Fibroblast of skin of left quadriceps (primary cell): Measurements from ENCODE around the gene LHFPL2.

Experiments
- DNase-seq, 2 experiments: peaks; one replicate each; pipeline ENCODE4 v3.0.0-alpha.2; 2013; ENCODE audit warnings: low read depth in 2 of 2

Gene LHFPL2

GRCh38 chr5:78640662-78641474, 7.7 kb downstream of the LHFPL2 start:
- no peak for DNase-seq

- DNase-seq = no peak
These were observed 8.8 kb downstream of the LHFPL2 start for GRCh38 chr5:78639791-78640190.

DNA sequence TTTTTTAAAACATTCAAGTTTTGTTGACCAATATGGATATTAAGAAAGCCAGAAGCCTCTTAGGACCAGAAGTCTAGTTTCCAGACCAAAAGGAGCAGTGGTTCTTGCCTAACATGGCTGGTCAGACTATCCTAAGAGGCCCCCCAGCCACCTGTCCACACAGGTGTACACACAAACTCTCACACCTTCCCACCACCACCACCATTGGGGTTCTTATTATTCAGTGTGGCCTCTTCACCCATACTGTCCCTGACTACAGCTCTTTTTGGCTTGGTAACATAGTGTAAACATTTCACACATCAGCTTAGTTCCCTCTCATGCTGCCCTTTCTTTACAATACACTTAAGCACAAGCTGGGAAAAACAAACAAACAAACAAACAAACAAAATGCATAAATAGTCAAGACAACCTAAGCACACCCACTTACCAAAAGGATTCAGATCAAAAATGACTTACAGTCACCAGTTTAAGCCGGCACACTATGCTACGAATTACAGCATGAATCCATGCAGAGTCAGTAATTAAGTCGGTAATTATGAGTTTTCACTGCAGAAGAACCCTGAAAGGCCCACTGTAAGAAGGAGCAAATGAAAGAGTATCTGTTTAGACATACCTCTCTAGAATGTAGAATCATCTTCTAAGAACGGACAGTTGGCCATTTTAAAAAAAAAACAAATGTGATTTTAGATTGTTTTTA, 9.5 kb downstream of the LHFPL2 start:
- DNase-seq = no peak

DNA sequence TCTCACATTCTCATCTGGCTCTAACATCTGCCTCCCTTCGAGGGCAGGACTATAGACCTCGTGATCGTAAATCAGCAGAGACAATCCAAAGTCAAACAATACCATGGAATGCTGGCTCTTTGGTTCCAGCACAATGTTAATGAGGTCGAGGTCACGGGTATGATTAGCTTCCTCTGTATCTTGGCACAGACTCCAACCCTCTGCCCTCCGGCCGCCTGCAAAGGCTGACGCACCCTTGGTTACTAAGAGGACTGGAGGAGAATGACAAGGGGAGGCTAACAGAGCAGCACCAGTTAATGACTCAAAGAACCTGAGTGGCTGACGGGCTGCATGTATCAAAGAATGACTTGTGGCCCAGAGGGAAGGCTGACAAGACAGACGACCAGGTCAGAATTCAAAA, 10.1 kb downstream of the LHFPL2 start:
- DNase-seq = no peak

- no peak for DNase-seq
These were observed 11.1 kb downstream of the LHFPL2 start for GRCh38 chr5:78637468-78637867.

DNA sequence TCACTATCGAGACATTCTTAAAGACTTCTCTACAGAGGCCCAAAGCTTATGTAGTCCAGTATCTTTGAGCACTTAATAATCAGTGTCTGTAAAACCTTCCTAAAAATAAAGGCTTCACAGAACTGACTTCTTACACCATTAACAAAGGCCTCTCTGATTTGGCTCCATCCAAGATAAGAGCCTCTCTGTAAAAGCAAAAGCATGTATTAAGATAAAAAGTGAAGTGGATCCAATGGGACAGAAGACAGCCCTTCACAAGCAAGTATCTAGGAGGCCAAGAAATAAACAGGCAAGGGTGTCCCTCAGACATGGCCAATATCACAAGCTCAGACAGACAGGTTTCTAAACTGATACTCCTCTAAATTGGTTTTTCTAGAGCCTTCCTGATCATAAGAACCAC, 11.9 kb downstream of the LHFPL2 start:
- DNase-seq = no peak

- no peak for DNase-seq
These were observed 13.9 kb downstream of the LHFPL2 start for GRCh38 chr5:78634634-78635033.

DNA sequence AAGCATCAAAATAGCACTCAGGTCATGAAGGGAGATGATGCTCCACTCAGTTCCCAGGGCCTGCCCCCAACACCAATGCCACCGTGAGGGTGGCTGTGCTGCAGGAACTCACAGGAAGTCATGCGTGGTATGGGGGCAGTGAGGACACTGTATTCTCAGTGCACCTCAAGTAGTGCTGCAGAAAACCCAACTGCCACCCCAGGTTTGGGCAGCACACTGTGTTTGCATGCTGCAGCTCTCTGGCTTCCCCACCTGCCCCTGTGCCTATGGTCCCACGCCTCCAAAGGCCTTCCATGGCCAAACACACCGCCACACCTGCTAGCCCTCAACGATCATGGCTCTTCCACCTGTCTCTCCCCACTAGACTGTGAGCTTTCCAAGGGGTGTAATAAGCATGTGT, 14.3 kb downstream of the LHFPL2 start:
- DNase-seq = no peak

GRCh38 chr5:78633700-78634099, 14.9 kb downstream of the LHFPL2 start:
- no peak for DNase-seq

DNA sequence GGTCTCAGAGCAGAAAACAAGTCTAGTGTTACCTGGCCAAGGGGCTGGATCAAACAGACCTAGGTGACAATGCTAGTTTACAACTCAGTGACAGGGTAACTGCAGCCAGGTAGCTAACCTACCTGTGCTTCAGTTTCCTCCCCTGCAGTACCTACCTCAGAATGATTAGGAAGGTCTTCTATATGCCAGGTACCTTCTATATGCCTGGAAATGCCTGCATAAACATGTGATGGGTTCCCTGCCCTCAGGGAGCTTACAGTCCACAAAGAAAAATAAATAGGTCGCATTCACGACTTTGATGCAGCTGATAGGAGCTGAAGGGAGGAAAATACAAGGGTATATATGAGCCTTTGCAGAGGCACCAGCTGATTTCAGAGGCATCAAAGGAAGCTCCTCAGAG, 16.1 kb downstream of the LHFPL2 start:
- no peak for DNase-seq

DNA sequence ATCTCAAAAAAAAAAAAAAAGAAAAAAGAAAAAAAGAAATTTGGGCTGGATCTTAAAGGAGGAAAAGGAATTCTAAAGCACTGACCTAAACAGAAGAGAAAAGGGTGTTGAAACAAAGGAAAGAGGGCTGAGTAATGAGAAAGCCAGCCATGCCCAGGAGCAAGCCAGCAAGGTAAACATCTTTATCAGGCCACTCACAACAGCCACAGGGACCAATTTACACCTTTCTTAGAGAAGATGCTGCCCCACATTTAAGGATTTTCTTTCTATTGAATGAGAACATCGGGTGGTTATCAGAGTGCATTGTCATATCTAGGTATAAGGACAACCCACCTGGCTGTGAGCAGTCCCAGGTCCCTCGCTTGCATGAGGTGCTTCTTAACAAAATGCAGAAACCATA, 16.6 kb downstream of the LHFPL2 start:
- no peak for DNase-seq

- DNase-seq = no peak
These were observed 18.5 kb downstream of the LHFPL2 start for GRCh38 chr5:78630047-78630446.

- no peak for DNase-seq
These were observed 18.9 kb downstream of the LHFPL2 start for GRCh38 chr5:78629624-78630023.

DNA sequence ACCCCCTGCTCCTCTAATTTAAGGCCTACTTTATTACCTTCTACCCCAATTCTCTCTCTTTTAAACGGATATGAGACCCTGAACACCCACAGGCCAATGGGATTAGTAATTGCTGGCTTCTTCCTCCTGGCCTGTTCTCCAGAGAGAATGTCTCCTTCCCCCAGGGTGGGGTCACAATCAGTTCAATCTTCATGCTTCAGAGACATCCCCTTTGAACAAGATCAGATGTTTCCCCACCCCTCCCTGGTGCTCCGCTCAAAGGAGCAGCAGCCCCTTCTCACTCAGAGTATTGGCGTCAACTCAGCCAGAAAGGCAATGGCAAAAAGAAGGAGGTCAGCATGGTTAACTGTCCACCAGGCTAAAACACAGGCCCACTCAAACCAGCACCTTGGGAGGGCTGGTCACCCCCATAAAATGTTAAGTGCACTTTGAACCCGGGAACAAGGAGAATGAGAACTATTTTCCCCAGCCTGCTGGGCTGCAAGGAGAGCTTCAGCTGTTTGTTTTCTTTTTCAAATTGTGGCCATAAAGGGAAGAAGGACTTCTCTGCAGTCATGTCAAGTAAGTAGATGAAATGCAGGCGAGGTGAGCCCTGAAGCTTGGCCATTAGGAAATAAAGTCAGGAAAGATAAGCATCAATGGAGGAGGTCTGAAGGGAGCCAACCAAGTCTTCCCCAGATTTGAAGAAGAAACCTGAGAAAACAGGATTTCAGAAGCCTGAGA, 20.1 kb downstream of the LHFPL2 start:
- no peak for DNase-seq

- no peak for DNase-seq
These were observed 20.8 kb downstream of the LHFPL2 start for GRCh38 chr5:78627766-78628165.

- DNase-seq = no peak
These were observed 21.4 kb downstream of the LHFPL2 start for GRCh38 chr5:78627175-78627574.

DNA sequence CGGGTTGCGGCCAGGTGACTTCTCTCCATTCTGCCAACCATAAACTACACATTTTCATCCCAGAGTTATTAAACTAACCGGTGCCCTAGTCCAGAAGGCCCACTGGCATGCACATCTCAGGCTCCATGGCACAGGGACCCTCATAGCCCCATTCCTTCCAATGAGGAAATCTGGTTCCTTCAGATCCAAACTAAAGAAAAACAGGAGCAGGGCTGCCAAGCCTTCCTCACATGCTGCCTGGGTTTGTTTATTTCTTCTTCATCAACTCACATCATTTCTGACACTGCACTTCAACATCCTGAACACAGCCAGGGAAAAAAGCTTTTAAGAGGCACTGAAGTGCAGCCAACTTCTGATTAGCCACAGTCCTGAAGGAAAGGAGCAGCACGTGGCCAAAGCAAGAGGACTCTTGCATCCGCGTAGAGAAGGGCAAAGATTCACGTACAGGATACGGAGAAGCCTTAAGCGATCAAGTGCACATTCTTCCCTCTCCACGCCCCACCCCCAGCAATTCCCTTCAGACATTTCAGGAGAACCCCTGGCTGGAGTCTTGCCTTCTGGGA, 22.5 kb downstream of the LHFPL2 start:
- no peak for DNase-seq

- no peak for DNase-seq
These were observed 23.6 kb downstream of the LHFPL2 start for GRCh38 chr5:78624992-78625391.

DNA sequence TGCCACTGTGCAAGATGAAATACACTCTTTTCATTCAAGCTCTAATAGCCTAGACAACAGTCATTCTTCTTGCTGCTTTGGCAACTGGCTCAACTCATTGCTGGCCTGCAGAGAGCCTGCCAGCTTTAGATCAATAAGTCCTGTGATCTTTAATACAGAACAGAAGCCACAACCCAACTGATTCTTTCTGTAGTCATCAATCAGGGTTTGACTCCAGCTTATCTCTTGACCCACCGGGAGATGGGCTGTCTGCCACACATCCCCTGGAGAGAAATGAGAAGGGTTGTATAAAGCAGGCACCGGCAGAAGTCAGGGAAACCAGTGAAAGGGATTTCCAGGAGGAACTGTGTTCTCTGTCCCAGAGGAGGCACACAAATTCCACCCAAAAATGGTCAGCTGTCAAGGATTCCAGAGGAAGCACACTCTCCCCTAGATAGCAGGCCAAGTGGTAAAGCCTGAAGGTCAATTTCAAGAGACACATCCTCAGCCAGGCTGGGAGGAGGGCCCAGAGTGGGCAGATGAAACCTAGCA, 24.5 kb downstream of the LHFPL2 start:
- no peak for DNase-seq

- no peak for DNase-seq
These were observed 26.1 kb downstream of the LHFPL2 start for GRCh38 chr5:78622302-78622971.

GRCh38 chr5:78621291-78621738, 27.3 kb downstream of the LHFPL2 start:
- DNase-seq = peak; percentile 60 to 63
